Liver (tissue), 9 donors: ENCODE results near the gene SLC16A7. TPM values are rescaled to one million over a fixed set of nuclear protein-coding genes. Genes with fewer than 3 reads are reported as not detected.

Experiments used
- DNase-seq: peaks from one replicate; pipeline ENCODE4 v3.0.0-alpha.2; 2017; ENCODE audit warnings: low spot score
- H3K27ac ChIP-seq, 2 donors: one replicate each; pipeline ENCODE4 v1.7.0; 2013; ENCODE audit warnings: inconsistent platforms in 2 of 2, low read length in 2 of 2, control low read depth in 1 of 2, low read depth in 1 of 2, mild to moderate bottlenecking in 1 of 2
- H3K27me3 ChIP-seq, 4 donors: one replicate each; pipeline versions ENCODE4 v1.6.1 to v1.7.0; 2013; ENCODE audit warnings: low read length in 3 of 4, inconsistent platforms in 1 of 4, mild to moderate bottlenecking in 1 of 4, moderate library complexity in 1 of 4; ENCODE audit not compliant: control insufficient read depth in 4 of 4, insufficient read depth in 4 of 4
- H3K36me3 ChIP-seq, 4 donors: one replicate each; pipeline versions ENCODE4 v1.6.1 to v1.7.0; 2013; ENCODE audit warnings: low read length in 3 of 4, mild to moderate bottlenecking in 3 of 4, low read depth in 1 of 4, moderate library complexity in 1 of 4; ENCODE audit not compliant: control insufficient read depth in 4 of 4, insufficient read depth in 3 of 4
- H3K4me1 ChIP-seq, 4 donors: one replicate each; pipeline versions ENCODE4 v1.6.1 to v1.7.0; 2013; ENCODE audit warnings: low read length in 3 of 4, mild to moderate bottlenecking in 3 of 4, moderate library complexity in 1 of 4; ENCODE audit not compliant: control insufficient read depth in 4 of 4, insufficient read depth in 4 of 4
- H3K4me3 ChIP-seq, 3 donors: one replicate each; pipeline versions ENCODE4 v1.6.1 to v1.7.0; 2013; ENCODE audit warnings: low read length in 3 of 3, control low read depth in 1 of 3, low read depth in 1 of 3, mild to moderate bottlenecking in 1 of 3
- H3K9ac ChIP-seq, 2 donors: one replicate each; pipeline ENCODE4 v1.7.0; 2013; ENCODE audit warnings: low read length in 2 of 2, mild to moderate bottlenecking in 2 of 2, moderate library complexity in 2 of 2, control low read depth in 1 of 2, low read depth in 1 of 2
- H3K9me3 ChIP-seq, 4 donors: one replicate each; pipeline versions ENCODE4 v1.6.1 to v1.7.0; 2013; ENCODE audit warnings: low read length in 3 of 4; ENCODE audit not compliant: control insufficient read depth in 4 of 4
- EGR1 ChIP-seq, 2 donors: IDR thresholded peaks; 2 replicates each; pipeline ENCODE4 v1.6.1; 2016 to 2018; ENCODE audit warnings: antibody characterized with exemption in 2 of 2, low read depth in 2 of 2
- FOXA1 ChIP-seq: IDR thresholded peaks from 2 replicates; pipeline ENCODE4 v1.6.1; 2016; ENCODE audit warnings: antibody characterized with exemption
- FOXA2 ChIP-seq: IDR thresholded peaks from 2 replicates; pipeline ENCODE4 v1.6.1; 2016; ENCODE audit warnings: antibody characterized with exemption
- GABPA ChIP-seq, 2 donors: IDR thresholded peaks in 1 of 2; conservative IDR thresholded peaks in 1 of 2; 2 replicates each; pipeline ENCODE4 v1.6.1; 2016; ENCODE audit warnings: antibody characterized with exemption in 2 of 2, mild to moderate bottlenecking in 1 of 2, moderate library complexity in 1 of 2
- HNF4A ChIP-seq, 2 donors: conservative IDR thresholded peaks; 2 replicates each; pipeline ENCODE4 v1.6.1; 2016; ENCODE audit warnings: antibody characterized with exemption in 2 of 2, mild to moderate bottlenecking in 2 of 2
- HNF4G ChIP-seq: IDR thresholded peaks from 2 replicates; pipeline ENCODE4 v1.6.1; 2016; ENCODE audit warnings: antibody characterized with exemption
- JUND ChIP-seq, 2 donors: IDR thresholded peaks; 2 replicates each; pipeline ENCODE4 v1.6.1; 2016; ENCODE audit warnings: antibody characterized with exemption in 2 of 2
- NR2F2 ChIP-seq: IDR thresholded peaks from 2 replicates; pipeline ENCODE4 v1.6.1; 2016; ENCODE audit warnings: antibody characterized with exemption
- RAD21 ChIP-seq, 2 donors: IDR thresholded peaks; 2 replicates each; pipeline ENCODE4 v1.6.1; 2016; ENCODE audit warnings: antibody characterized with exemption in 2 of 2, mild to moderate bottlenecking in 2 of 2
- RXRA ChIP-seq, 2 donors: IDR thresholded peaks; 2 replicates each; pipeline ENCODE4 v1.6.1; 2017 to 2018; ENCODE audit warnings: antibody characterized with exemption in 2 of 2, mild to moderate bottlenecking in 1 of 2
- SP1 ChIP-seq: IDR thresholded peaks from 2 replicates; pipeline ENCODE4 v1.6.1; 2018; ENCODE audit warnings: antibody characterized with exemption, mild to moderate bottlenecking
- TAF1 ChIP-seq: conservative IDR thresholded peaks from 2 replicates; pipeline ENCODE4 v1.6.1; 2016; ENCODE audit warnings: antibody characterized with exemption, mild to moderate bottlenecking
- YY1 ChIP-seq: IDR thresholded peaks from 2 replicates; pipeline ENCODE4 v1.6.1; 2016; ENCODE audit warnings: antibody characterized with exemption, mild to moderate bottlenecking
- WGBS: extraction: QIAGEN DNeasy Blood & Tissue Kit; methylation state at CpG from one replicate; pipeline ENCODE4 v1.1.7; 2013; 5-methylcytosine and 5-hydroxymethylcytosine counted together
- polyA plus RNA-seq, 2 donors: library from polyadenylated mRNA; stranded (reverse) in 1 of 2; unstranded in 1 of 2; fragments of 200-250 nt in 1 of 2; fragments of >200 nt in 1 of 2; fragmentation: Nextera tagmentation in 1 of 2; extraction: Ambion mirVana in 1 of 2; gene quantifications; one replicate each; pipeline versions ENCODE4 v1.2.1 to v1.2.3, GENCODE V29; 2013 to 2015
- total RNA-seq, 2 donors: library from RNA; depleted of rRNA; stranded (reverse); fragments of >200 nt; gene quantifications; one replicate each; pipeline ENCODE4 v1.2.3, GENCODE V29; 2014
- TF ChIP-seq, protein P1 (sequence below): IDR thresholded peaks from 2 replicates; pipeline ENCODE4 v1.6.1; 2016; ENCODE audit warnings: antibody characterized with exemption
- TF ChIP-seq, protein P2 (sequence below): fragments of 150-350 bp; IDR thresholded peaks from 2 replicates; pipeline ENCODE4 v1.5.1; 2017; ENCODE audit warnings: improper control_type of control experiment, low read depth, low read length; ENCODE audit not compliant: missing input control
- TF ChIP-seq, protein P3 (sequence below): IDR thresholded peaks from 2 replicates; pipeline ENCODE4 v1.6.1; 2016; ENCODE audit warnings: antibody characterized with exemption
- TF ChIP-seq, protein P4 (sequence below): IDR thresholded peaks from 2 replicates; pipeline ENCODE4 v1.6.1; 2016; ENCODE audit warnings: antibody characterized with exemption, mild to moderate bottlenecking
- TF ChIP-seq, protein P5 (sequence below): IDR thresholded peaks from 2 replicates; pipeline ENCODE4 v1.6.1; 2016; ENCODE audit warnings: antibody characterized with exemption
- donor health status: healthy.
- donor health status: healthy.
- donor health status: healthy.
- donor health status: healthy.
- donor health status: healthy.

Gene SLC16A7
- total and polyA plus RNA-seq, 4 donors: 3.0 to 24.0 (median 12.1) TPM

DNA sequence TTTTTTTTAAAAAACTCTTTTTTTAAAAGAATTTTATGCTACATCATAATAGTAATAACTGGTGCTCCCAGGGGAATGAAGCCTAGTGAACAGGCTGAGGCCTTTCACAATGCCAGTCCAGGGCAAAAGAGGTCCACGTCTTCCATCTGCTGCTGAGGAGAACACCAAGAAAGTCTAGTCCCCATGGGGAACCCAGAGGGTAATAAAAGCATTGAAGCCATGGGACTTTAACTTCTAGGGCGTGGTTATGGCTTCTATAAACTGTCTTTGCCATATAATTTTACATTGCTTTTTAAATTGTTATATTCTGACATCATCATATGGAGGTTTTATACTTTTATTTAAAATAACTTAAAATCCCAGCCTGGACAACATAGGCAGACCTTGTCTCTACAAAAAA lies 64.3 kb downstream of the SLC16A7 start:
- H3K27ac ChIP-seq: no peak overlapping the region
- 86% methylated on average over 2 of the region's 2 CpGs for whole genome bisulfite sequencing
- no peak overlapping the region for H3K4me3 ChIP-seq
- H3K9me3 ChIP-seq: no peaks in the 10 kb centered on the region
- DNase-seq: no peak
- H3K4me1 ChIP-seq: no peaks in the 10 kb centered on the region
- TF ChIP-seq RXRA (IDR thresholded peaks at IDR 0.05) (no peak), EGR1 (IDR thresholded peaks at IDR 0.05; ENCODE audit: low read depth in 2 of 2) (no peak), FOXA1 (no peak), HNF4A (conservative IDR thresholded peaks at IDR 0.05) (no peak), GABPA (IDR thresholded peaks at IDR 0.05 in 1 of 2, conservative IDR thresholded peaks at IDR 0.05 in 1 of 2) (no peak), SP1 (no peak), TAF1 (no peak), HNF4G (no peak), RAD21 (IDR thresholded peaks at IDR 0.05) (no peak), YY1 (no peak), NR2F2 (no peak), JUND (IDR thresholded peaks at IDR 0.05) (no peak), FOXA2 (no peak)
- TF ChIP-seq, protein P1, sequence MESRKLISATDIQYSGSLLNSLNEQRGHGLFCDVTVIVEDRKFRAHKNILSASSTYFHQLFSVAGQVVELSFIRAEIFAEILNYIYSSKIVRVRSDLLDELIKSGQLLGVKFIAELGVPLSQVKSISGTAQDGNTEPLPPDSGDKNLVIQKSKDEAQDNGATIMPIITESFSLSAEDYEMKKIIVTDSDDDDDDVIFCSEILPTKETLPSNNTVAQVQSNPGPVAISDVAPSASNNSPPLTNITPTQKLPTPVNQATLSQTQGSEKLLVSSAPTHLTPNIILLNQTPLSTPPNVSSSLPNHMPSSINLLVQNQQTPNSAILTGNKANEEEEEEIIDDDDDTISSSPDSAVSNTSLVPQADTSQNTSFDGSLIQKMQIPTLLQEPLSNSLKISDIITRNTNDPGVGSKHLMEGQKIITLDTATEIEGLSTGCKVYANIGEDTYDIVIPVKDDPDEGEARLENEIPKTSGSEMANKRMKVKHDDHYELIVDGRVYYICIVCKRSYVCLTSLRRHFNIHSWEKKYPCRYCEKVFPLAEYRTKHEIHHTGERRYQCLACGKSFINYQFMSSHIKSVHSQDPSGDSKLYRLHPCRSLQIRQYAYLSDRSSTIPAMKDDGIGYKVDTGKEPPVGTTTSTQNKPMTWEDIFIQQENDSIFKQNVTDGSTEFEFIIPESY: no peak
- TF ChIP-seq, protein P2, sequence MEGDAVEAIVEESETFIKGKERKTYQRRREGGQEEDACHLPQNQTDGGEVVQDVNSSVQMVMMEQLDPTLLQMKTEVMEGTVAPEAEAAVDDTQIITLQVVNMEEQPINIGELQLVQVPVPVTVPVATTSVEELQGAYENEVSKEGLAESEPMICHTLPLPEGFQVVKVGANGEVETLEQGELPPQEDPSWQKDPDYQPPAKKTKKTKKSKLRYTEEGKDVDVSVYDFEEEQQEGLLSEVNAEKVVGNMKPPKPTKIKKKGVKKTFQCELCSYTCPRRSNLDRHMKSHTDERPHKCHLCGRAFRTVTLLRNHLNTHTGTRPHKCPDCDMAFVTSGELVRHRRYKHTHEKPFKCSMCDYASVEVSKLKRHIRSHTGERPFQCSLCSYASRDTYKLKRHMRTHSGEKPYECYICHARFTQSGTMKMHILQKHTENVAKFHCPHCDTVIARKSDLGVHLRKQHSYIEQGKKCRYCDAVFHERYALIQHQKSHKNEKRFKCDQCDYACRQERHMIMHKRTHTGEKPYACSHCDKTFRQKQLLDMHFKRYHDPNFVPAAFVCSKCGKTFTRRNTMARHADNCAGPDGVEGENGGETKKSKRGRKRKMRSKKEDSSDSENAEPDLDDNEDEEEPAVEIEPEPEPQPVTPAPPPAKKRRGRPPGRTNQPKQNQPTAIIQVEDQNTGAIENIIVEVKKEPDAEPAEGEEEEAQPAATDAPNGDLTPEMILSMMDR: no peak
- TF ChIP-seq, protein P3, sequence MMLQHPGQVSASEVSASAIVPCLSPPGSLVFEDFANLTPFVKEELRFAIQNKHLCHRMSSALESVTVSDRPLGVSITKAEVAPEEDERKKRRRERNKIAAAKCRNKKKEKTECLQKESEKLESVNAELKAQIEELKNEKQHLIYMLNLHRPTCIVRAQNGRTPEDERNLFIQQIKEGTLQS: no peak
- TF ChIP-seq, protein P4, sequence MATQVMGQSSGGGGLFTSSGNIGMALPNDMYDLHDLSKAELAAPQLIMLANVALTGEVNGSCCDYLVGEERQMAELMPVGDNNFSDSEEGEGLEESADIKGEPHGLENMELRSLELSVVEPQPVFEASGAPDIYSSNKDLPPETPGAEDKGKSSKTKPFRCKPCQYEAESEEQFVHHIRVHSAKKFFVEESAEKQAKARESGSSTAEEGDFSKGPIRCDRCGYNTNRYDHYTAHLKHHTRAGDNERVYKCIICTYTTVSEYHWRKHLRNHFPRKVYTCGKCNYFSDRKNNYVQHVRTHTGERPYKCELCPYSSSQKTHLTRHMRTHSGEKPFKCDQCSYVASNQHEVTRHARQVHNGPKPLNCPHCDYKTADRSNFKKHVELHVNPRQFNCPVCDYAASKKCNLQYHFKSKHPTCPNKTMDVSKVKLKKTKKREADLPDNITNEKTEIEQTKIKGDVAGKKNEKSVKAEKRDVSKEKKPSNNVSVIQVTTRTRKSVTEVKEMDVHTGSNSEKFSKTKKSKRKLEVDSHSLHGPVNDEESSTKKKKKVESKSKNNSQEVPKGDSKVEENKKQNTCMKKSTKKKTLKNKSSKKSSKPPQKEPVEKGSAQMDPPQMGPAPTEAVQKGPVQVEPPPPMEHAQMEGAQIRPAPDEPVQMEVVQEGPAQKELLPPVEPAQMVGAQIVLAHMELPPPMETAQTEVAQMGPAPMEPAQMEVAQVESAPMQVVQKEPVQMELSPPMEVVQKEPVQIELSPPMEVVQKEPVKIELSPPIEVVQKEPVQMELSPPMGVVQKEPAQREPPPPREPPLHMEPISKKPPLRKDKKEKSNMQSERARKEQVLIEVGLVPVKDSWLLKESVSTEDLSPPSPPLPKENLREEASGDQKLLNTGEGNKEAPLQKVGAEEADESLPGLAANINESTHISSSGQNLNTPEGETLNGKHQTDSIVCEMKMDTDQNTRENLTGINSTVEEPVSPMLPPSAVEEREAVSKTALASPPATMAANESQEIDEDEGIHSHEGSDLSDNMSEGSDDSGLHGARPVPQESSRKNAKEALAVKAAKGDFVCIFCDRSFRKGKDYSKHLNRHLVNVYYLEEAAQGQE: no peak
- TF ChIP-seq, protein P5, sequence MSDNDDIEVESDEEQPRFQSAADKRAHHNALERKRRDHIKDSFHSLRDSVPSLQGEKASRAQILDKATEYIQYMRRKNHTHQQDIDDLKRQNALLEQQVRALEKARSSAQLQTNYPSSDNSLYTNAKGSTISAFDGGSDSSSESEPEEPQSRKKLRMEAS: no peak
- no peak overlapping the region for H3K9ac ChIP-seq
- H3K36me3 ChIP-seq: no peaks in the 10 kb centered on the region
- no peaks in the 10 kb centered on the region for H3K27me3 ChIP-seq
